SH-SY5Y (cell line): Measurements from ENCODE around the gene PKD1L1.

ENCODE experiments used
- GATA2 ChIP-seq: IDR thresholded peaks from 2 replicates; pipeline ENCODE4 v1.6.1; 2011; ENCODE audit warnings: mild to moderate bottlenecking, low read depth, low read length
- GATA3 ChIP-seq: IDR thresholded peaks from 2 replicates; pipeline ENCODE4 v1.6.1; 2011; ENCODE audit warnings: low read depth, mild to moderate bottlenecking, low read length, moderate library complexity

DNA sequence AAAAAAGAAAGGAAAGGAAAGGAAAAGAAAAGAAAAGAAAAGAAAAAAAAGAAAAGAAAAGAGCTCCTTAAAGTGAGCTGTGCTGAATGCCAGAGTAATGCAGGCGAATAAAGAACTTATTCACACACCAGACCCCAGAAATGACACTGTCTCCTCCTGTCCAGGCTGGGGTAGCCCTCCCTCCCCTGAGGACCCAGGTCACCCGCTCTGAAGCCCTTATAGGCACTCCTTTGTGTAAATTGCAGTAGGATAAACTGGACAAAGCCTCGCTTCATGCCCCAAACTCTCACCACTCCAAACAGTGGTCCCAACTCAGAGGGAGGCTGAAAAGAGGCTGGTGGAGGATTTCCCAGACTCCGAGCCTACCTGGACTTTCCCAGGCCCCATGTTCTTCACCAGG is 46.3 kb downstream of the PKD1L1 start:
- TF ChIP-seq GATA2 = no peak
- TF ChIP-seq GATA3 = no peak
